GM21825 (cell line): Measurements from ENCODE around the gene CORO2A.

Experiments
- ATAC-seq: cut with Tn5 transposase; IDR thresholded peaks from one replicate; pipeline ENCODE4 v1.9.1; 2021; ENCODE audit warnings: mild to moderate bottlenecking, moderate library complexity; ENCODE audit not compliant: unreplicated experiment

Gene CORO2A, protein sequence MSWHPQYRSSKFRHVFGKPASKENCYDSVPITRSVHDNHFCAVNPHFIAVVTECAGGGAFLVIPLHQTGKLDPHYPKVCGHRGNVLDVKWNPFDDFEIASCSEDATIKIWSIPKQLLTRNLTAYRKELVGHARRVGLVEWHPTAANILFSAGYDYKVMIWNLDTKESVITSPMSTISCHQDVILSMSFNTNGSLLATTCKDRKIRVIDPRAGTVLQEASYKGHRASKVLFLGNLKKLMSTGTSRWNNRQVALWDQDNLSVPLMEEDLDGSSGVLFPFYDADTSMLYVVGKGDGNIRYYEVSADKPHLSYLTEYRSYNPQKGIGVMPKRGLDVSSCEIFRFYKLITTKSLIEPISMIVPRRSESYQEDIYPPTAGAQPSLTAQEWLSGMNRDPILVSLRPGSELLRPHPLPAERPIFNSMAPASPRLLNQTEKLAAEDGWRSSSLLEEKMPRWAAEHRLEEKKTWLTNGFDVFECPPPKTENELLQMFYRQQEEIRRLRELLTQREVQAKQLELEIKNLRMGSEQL

DNA sequence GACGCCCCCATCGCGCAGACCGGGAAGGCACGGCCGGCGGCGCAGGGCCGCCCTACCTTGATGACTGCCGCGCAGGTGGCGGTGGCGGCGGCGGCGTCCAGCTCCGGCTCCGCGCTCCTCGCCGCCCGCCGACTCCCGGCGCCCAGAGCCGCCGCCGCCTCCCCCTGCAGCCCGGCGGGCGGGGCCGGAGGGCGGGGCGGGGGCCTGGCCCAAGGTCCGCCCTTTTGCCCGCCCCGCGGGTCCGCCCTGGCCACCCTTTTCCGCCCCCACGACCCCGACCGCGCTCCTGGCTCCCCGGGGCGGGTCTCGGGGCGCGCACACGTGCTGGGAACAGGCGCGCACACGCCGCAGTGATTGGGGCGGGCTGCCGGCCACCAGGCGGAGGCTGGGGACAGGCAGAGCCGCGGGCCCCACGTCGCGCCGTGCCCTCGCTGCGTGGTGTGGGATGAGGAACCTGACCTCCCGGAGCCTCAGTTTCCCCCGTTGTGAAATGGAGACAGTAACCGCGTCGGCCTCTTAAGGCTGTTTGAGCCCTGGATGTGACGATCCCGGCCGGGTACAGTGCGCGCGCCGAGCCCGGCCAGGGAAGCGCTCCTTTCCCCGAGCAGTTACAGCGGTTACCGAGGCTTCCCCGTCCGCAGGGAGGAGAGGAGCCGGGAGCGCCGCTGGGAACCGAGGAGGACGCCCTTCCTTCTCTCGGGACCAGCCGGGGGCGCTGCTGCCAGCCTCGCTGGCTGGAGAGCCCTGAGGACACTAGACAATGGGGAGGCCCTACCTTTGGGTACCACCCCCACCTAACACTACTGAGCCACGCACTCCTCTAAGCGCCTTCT is at the start of gene CORO2A:
Gene CORO2A (minus strand): TSS at position 135 of the 833 bp plus-strand sequence. CDS start 34,977 bp downstream, outside the sequence.
- ATAC-seq, result peak; percentile 66

- no peak for ATAC-seq
Observed at GRCh38 chr9:98241357-98242300, 49.2 kb upstream of the CORO2A start.

DNA sequence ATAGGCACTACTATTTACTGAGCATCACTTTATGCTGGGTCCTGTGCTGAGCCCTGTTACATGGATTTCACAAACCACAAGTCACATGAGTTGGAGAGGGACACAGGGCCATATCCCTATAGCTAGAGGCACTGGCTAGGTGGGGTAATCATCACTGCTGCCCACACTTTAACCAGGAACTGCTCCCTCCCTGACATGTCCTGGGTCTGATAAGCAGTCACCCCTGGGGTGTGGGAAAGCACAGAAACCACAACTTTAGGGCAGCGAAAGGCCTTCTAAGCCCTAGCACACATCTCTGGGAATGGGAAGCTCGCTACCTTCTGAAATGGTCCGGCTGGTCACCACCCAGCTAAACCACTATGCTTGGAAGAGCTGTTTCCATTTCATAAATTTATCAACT is 48.0 kb upstream of the CORO2A start:
- ATAC-seq, result no peak

GRCh38 chr9:98236901-98237487 is 44.6 kb upstream of the CORO2A start:
- ATAC-seq, result no peak

- no peak for ATAC-seq
Observed at GRCh38 chr9:98235126-98235525, 42.7 kb upstream of the CORO2A start.

- no peak for ATAC-seq
Observed at GRCh38 chr9:98234245-98234825, 41.9 kb upstream of the CORO2A start.

DNA sequence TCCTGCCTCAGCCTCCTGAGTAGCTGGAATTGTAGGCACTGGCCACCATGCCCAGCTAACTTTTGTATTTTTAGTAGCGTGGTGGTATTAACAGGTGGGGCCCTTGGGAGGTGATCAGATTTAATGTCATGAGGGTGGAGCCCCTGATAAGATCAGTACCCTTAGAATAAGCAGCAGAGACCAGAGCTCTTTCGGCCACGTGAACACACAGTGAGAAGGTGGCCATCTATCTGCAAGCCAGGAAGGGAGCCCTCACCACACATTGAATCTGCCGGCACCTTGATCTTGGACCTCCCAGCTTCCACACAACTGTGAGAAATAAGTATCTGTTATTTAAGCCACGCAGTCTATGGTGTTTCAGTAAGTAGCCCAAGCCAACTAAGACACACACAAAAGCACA is 40.5 kb upstream of the CORO2A start:
- ATAC-seq, result no peak

DNA sequence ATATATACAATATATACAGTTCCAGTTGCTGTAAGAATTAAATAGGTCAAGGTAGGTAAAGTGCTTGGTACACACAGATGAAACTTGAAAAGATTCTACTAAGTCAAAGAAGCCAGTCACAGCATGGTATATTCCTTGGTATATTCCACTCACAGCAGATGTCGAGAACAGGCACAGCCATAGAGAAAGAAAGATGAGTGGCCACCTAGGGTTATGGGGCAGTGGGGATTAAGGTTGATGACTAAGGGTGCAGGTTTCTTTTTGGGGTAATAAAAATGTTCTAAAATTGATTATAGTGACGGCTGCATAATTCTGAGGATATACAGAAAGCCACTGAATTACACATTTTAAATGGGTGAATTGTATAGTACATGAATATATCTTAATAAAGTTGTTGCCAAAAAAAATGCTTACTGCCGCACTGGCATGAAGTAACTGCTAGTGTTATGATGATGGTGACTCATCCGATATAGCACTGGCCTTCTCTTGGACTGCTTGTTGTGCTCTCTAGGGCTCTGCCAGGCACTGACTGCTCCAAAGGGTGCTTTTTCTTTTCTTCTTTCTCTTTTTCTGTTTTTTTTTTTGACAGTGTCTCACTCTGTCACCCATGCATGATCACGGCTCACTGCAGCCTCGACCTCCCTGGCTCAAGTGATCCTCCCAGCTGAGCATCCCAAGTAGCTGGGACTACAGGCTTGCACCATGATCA is 39.5 kb upstream of the CORO2A start:
- no peak for ATAC-seq

DNA sequence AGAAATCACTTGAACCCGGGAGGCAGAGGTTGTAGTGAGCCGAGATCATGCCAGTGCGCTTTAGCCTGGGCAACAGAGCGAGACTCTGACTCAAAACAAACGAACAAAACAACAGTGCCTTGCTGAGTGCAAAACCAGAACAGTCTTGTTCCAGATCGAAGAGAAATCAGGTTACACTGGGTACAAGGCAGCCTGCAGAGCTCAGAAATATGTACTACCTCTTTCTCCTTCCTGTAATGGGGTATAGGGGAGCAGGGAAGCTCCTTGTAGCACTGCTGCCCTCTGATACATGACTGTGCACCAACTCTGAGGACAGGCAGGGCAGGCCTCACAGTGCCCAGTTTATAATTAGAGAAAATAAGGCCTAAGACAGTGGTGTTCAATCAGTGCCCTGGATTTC is 38.4 kb upstream of the CORO2A start:
- ATAC-seq, result no peak

- ATAC-seq, result no peak
Observed at GRCh38 chr9:98230304-98230703, 37.9 kb upstream of the CORO2A start.

- no peak for ATAC-seq
Observed at GRCh38 chr9:98229620-98230019, 37.2 kb upstream of the CORO2A start.

- no peak for ATAC-seq
Observed at GRCh38 chr9:98229090-98229395, 36.6 kb upstream of the CORO2A start.

DNA sequence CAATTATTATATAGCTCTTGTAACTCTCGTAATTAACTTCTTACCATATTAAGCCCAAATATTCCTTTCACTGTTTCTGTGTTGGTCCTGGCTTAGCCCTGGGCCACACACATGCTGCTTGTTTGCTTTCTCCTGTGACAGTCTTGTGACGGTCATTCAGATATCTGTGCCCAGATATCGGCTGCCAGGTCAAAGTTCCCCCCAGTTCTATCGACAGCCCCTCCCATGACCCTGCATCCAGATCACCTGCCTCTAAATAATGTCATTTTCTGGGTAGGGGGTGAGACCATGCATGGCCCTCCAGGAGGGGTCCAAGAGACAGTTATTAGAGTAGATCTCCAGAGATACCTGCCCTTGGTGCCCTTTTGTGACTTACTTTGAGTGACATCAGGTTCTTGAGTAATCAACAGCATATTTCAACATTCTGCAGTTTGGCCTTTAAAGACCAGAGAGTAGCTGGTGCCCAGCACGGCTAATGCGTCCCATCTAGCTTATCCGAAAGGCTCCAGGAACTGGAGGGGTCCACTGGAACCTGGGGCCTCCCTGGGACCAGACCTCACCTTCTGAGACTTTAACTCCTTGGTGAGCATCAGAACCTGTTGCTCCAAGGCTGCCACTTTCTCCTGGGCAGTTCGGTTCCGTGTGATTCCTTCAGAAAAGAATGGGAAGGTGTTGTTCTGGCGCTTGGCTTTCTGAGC is 36.1 kb upstream of the CORO2A start:
- no peak for ATAC-seq

GRCh38 chr9:98227883-98228282 is 35.4 kb upstream of the CORO2A start:
- no peak for ATAC-seq

DNA sequence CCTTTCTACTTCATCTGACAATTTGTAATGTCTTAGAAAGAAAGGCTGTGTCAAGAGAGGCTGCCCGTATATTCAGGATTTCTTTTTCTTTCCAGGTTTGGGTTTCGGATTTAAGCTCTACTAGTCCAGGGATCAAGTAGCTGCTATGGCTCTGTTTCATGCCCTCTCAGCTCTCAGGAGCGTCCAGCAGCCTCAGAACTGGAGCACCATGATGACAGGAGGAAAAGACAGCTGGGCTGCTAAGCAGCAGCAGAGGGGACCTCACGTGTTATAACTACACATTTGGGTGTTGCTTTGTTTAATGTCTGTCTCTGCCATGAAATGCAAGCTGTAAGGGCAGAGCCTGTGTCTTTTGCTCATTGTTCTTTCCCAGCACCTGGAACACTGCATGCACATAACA is 34.5 kb upstream of the CORO2A start:
- ATAC-seq, result no peak

GRCh38 chr9:98226516-98226915 is 34.1 kb upstream of the CORO2A start:
- no peak for ATAC-seq

DNA sequence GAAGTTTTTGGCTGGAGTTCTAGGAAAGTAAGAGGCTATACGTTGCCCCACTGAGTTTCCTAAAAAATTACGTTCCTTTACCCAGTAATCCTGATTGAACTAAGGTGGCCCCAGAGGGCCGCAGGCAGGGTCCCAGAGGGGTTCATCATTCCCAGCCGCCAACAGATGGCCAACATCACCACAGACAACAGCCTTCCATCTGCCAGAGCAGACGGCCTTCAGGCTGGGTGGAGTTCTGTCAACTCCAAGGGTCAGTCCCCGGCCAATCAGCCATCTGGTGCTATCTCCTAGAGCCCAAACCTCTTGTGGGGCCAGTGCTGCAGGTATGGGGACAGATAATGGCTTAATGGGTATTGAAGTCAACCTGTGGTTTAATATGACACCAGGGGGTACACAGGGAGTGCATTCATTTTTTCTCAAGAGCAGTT is 32.6 kb upstream of the CORO2A start:
- no peak for ATAC-seq

GRCh38 chr9:98222885-98223691 is 30.7 kb upstream of the CORO2A start:
- no peak for ATAC-seq
